Measurements from ENCODE around the gene CCDC73.

GRCh38 chr11:32821917-32822560, 27.6 kb upstream of the CCDC73 start:
- no peak for TF ChIP-seq REST (IDR thresholded peaks at IDR 0.05; ENCODE audit: insufficient read depth in 1 of 2, low read depth in 2 of 2, low read length in 2 of 2)
- TF ChIP-seq TAF1 (IDR thresholded peaks at IDR 0.05; ENCODE audit: borderline replicate concordance, insufficient read depth, low read length) = no peak
- TF ChIP-seq POLR2AphosphoS5 (IDR thresholded peaks at IDR 0.05; ENCODE audit: low read depth, low read length) = no peak
- no peak for TF ChIP-seq SIN3A (IDR thresholded peaks at IDR 0.05; ENCODE audit: borderline replicate concordance, insufficient read depth, low read length)

Measured in PFSK-1 (cell line).